PC-3 (cell line): ENCODE measurements around the gene P3H3. TPM values are rescaled to one million over a fixed set of nuclear protein-coding genes. Genes with fewer than 3 reads are reported as not detected.

Experiments
- ATAC-seq: fragments of 200-7000 bp; cut with Tn5 transposase; 2 replicates; pipeline ENCODE4 v1.9.1; 2020; ENCODE audit warnings: mild to moderate bottlenecking, moderate library complexity
- BruUV-seq: library from RNA; stranded (reverse); fragments of 400-500 nt; replicated peaks from 2 replicates; lab custom pipeline; 2021; lab: Mats Ljungman, UMichigan
- CTCF ChIA-PET: fragments of 300-600 bp; sonication (Branson Sonifier 250); formaldehyde crosslinking; loops from one replicate; lab custom pipeline; 2022; ENCODE audit warnings: antibody characterized with exemption; lab: Charles Lee
- POLR2A ChIA-PET: fragments of 300-600 bp; sonication (Branson Sonifier 250); formaldehyde crosslinking; loops from one replicate; lab custom pipeline; 2022; ENCODE audit warnings: antibody characterized with exemption; ENCODE audit not compliant: unreplicated experiment; lab: Charles Lee
- DNase-seq: peaks from one replicate; pipeline ENCODE4 v3.0.0-alpha.2; 2015
- H2AFZ ChIP-seq: fragments of 300-600 bp; sonication (generic); 2 replicates; pipeline ENCODE4 v1.6.0; 2016; ENCODE audit warnings: antibody characterized with exemption, low read length
- H3F3A ChIP-seq: fragments of 300-600 bp; sonication (generic); one replicate; pipeline ENCODE4 v1.6.0; 2017; ENCODE audit warnings: antibody characterized with exemption, low read length, control low read depth, mild to moderate bottlenecking; ENCODE audit not compliant: unreplicated experiment
- H3K27ac ChIP-seq: fragments of 300-600 bp; sonication (generic); 2 replicates; pipeline ENCODE4 v1.5.1; 2016; ENCODE audit warnings: mild to moderate bottlenecking, low read length
- H3K27me3 ChIP-seq: fragments of 300-600 bp; sonication (generic); 2 replicates; pipeline ENCODE4 v1.6.1; 2016; ENCODE audit warnings: low read length, mixed read lengths
- H3K36me3 ChIP-seq: fragments of 300-600 bp; sonication (generic); 2 replicates; pipeline ENCODE4 v1.6.1; 2016; ENCODE audit warnings: low read depth, mixed run types, low read length, mixed read lengths
- H3K4me1 ChIP-seq: fragments of 300-600 bp; sonication (generic); 2 replicates; pipeline ENCODE4 v1.5.1; 2016; ENCODE audit warnings: low read length; ENCODE audit not compliant: insufficient read depth
- H3K4me2 ChIP-seq: fragments of 300-600 bp; sonication (generic); 2 replicates; pipeline ENCODE4 v1.6.0; 2016; ENCODE audit warnings: low read length
- H3K4me3 ChIP-seq: fragments of 300-600 bp; sonication (generic); 2 replicates; pipeline ENCODE4 v1.5.1; 2016; ENCODE audit warnings: mild to moderate bottlenecking, low read length, mixed read lengths
- H3K79me2 ChIP-seq: fragments of 300-600 bp; sonication (generic); 2 replicates; pipeline ENCODE4 v1.6.1; 2017; ENCODE audit warnings: low read length, mixed read lengths
- H3K9ac ChIP-seq: fragments of 300-600 bp; sonication (generic); 2 replicates; pipeline ENCODE4 v1.6.0; 2016; ENCODE audit warnings: mild to moderate bottlenecking, low read length
- H3K9me2 ChIP-seq: fragments of 300-600 bp; sonication (generic); replicated peaks from 2 replicates; pipeline ENCODE4 v1.6.1; 2016; ENCODE audit warnings: mixed run types, low read length, mixed read lengths
- H3K9me3 ChIP-seq: fragments of 300-600 bp; sonication (generic); 2 replicates; pipeline ENCODE4 v1.6.1; 2016; ENCODE audit warnings: low read length, mixed read lengths
- H4K20me1 ChIP-seq: fragments of 300-600 bp; sonication (generic); 2 replicates; pipeline ENCODE4 v1.6.1; 2016; ENCODE audit warnings: low read length, mixed read lengths
- EZH2 ChIP-seq: fragments of 300-600 bp; sonication (generic); IDR thresholded peaks from one replicate; pipeline ENCODE4 v1.6.1; 2017; ENCODE audit warnings: antibody characterized with exemption, mild to moderate bottlenecking, low read length; ENCODE audit not compliant: unreplicated experiment
- EZH2phosphoT487 ChIP-seq: fragments of 300-600 bp; sonication (generic); IDR thresholded peaks from 2 replicates; pipeline ENCODE4 v1.6.1; 2018; ENCODE audit warnings: mild to moderate bottlenecking, antibody characterized with exemption, low read length, borderline replicate concordance
- intact Hi-C: fragments of 100-400 bp; cut with micrococcal nuclease; formaldehyde crosslinking; loops from 2 replicates; pipeline ENCODE4 v1.9.0; 2023
- total RNA-seq: library from RNA; depleted of rRNA; stranded (reverse); fragments of >200 nt; gene quantifications from 2 replicates; pipeline ENCODE4 v1.2.3, GENCODE V29; 2014
- TF ChIP-seq, protein P1 (sequence below): fragments of 300-600 bp; sonication (generic); conservative IDR thresholded peaks from 2 replicates; pipeline ENCODE4 v1.5.1; 2017; ENCODE audit warnings: antibody characterized with exemption, low read depth, mild to moderate bottlenecking, low read length

The P3H3 gene
- total RNA-seq, 1 experiment from 2014 or later: 9.3 TPM

DNA sequence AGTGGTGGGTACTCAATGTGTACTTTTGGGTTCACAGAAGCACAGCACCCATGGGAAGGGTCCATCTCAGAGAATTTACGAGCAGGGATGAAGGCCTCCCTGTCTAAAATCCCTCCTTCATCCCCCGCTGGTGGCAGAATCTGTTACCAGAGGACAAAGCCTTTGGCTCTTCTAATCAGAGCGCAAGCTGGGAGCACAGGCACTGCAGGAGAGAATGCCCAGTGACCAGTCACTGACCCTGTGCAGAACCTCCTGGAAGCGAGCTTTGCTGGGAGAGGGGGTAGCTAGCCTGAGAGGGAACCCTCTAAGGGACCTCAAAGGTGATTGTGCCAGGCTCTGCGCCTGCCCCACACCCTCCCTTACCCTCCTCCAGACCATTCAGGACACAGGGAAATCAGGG, 8.0 kb upstream of the P3H3 start:
- intact Hi-C loops: no loop called here
- Histone ChIP-seq H4K20me1 (no peaks in the 10 kb centered on the region), H3K9me2 (no peaks in the 10 kb centered on the region), H3K27ac (no peak overlapping the region), H3K79me2 (no peaks in the 10 kb centered on the region), H3F3A (no peaks in the 10 kb centered on the region), H3K9ac (no peak overlapping the region), H3K27me3 (no peaks in the 10 kb centered on the region), H3K9me3 (no peaks in the 10 kb centered on the region), H3K36me3 (no peaks in the 10 kb centered on the region), H3K4me3 (no peak overlapping the region), H3K4me1 (no peaks in the 10 kb centered on the region), H2AFZ (no peak overlapping the region), H3K4me2 (no peak overlapping the region)
- CTCF ChIA-PET: no interaction called here
- no peak for DNase-seq
- ATAC-seq: no peak
- POLR2A ChIA-PET: no interaction called here
- BruUV-seq: no TSS peak
- TF ChIP-seq, protein P1, sequence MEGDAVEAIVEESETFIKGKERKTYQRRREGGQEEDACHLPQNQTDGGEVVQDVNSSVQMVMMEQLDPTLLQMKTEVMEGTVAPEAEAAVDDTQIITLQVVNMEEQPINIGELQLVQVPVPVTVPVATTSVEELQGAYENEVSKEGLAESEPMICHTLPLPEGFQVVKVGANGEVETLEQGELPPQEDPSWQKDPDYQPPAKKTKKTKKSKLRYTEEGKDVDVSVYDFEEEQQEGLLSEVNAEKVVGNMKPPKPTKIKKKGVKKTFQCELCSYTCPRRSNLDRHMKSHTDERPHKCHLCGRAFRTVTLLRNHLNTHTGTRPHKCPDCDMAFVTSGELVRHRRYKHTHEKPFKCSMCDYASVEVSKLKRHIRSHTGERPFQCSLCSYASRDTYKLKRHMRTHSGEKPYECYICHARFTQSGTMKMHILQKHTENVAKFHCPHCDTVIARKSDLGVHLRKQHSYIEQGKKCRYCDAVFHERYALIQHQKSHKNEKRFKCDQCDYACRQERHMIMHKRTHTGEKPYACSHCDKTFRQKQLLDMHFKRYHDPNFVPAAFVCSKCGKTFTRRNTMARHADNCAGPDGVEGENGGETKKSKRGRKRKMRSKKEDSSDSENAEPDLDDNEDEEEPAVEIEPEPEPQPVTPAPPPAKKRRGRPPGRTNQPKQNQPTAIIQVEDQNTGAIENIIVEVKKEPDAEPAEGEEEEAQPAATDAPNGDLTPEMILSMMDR: no peak
- TF ChIP-seq EZH2 (no peak), EZH2phosphoT487 (no peak)

DNA sequence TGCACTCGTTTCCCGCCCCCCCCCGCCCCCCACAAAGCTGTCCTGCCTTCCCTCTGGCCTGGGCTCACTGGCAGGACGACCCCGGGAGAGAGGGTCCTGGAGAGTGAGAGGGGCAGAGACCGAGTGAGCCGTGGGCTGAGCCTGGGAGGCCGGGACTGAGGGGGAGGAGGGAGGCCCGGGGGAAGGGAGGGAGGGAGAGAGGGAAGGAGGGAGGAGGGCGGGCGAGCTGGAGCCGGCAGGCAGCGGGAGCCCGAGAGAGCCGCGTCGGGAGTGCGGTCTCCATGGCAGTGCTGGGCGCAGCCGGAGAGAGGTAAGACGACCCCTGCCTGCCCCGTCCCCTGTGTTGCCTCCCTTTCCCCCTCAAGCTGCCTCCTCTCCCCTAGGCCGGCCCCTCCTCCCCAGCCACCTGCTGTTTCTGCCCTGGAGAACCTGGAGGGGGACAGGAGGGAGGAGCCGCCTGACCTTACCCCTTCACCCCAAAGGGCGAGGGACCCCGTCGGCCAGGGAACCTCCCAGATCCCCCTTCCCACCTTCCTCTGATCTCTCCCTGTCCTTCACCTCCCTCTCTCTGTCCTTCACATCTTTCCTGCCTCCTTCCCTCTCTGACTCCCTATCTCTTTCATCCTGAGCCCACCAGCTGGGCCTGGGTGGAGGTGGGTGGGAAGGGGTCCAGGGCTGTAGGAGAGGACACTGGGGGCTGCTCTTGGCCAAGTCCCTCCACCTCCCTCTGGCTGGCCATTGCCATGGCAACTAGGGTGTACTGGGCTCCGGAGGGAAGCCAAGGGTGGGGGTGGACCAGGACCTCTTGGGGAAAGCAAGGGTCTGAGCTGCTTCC, 6.4 kb upstream of the P3H3 start, which contains the start of gene GPR162:
Gene GPR162 (plus strand): TSS at position 231 of the 835 bp plus-strand sequence. CDS start 2,078 bp downstream, outside the sequence.
- Histone ChIP-seq H3K4me1 (no peaks in the 10 kb centered on the region), H3K27me3 (no peaks in the 10 kb centered on the region), H2AFZ (no peak within 1 kb of the TSS), H3K9me2 (no peaks in the 10 kb centered on the region), H4K20me1 (no peaks in the 10 kb centered on the region), H3K9me3 (no peaks in the 10 kb centered on the region), H3F3A (no peaks in the 10 kb centered on the region), H3K4me3 (no peak within 1 kb of the TSS), H3K36me3 (no peaks in the 10 kb centered on the region), H3K27ac (no peak within 1 kb of the TSS), H3K79me2 (no peaks in the 10 kb centered on the region), H3K9ac (no peak within 1 kb of the TSS), H3K4me2 (no peak within 1 kb of the TSS)
- intact Hi-C loops: no loop called here
- ChIA-PET CTCF (no interaction called here), POLR2A (no interaction called here)
- DNase-seq (no peak), ATAC-seq (no peak)
- BruUV-seq: no TSS peak
- TF ChIP-seq, protein P1: no peak

DNA sequence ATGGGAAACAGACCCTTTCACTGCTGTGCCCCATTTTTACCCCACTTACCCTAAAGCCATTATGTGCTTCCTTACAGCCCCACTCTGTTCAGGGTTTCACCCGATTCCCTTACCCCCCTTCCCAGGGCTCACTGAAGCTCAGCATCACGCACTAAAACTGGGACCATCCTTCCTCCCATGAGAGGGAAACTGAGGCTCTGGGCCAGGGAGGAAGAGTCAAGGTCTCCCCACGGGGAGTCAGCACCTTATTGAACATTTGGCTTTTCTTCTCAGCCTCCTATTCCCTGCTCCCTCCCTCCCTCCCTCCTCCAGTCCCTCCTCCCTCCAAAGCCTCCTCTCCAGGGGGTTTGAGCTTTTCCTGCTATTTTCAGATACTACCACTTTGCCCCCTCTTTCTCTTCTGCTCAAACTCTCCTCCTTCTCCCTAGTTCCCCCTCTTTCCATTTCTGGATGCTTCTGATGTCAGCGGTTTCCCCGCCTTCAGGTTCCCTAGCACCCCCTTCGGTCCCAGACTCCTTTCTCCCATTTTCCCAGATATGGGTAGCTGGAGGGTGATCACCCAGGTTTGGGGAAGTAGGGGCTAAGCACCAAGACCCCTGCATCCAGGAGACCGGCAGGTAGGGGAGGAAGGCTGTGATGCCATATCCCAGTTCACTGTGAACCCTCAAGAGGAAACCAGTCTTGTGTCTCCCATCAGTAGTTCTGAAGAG, 5.6 kb upstream of the P3H3 start:
- ATAC-seq (no peak), DNase-seq (no peak)
- CTCF ChIA-PET: no interaction called here
- Histone ChIP-seq H3K79me2 (no peaks in the 10 kb centered on the region), H4K20me1 (no peaks in the 10 kb centered on the region), H3K4me1 (peaks cover 5% of the 10 kb centered on the region; the same call in 1 of the 2 replicates), H3K4me3 (no peak overlapping the region), H2AFZ (no peak overlapping the region), H3F3A (no peaks in the 10 kb centered on the region), H3K9me2 (no peaks in the 10 kb centered on the region), H3K9ac (no peak overlapping the region), H3K9me3 (no peaks in the 10 kb centered on the region), H3K4me2 (no peak overlapping the region), H3K36me3 (no peaks in the 10 kb centered on the region), H3K27me3 (no peaks in the 10 kb centered on the region), H3K27ac (no peak overlapping the region)
- POLR2A ChIA-PET: no interaction called here
- intact Hi-C loops: no loop called here
- no TSS peak for BruUV-seq
- TF ChIP-seq, protein P1: no peak
- TF ChIP-seq EZH2: no peak
- TF ChIP-seq EZH2phosphoT487: no peak
